ENCODE data around the gene TLR6. TPM values are rescaled to one million over a fixed set of nuclear protein-coding genes. Genes with fewer than 3 reads are reported as not detected.

Gene TLR6
- polyA plus RNA-seq, 1 of the 3 experiments (the other 2 are of a cell fraction): 0.10 TPM

GRCh38 chr4:38823766-38824165 is 32.9 kb downstream of the TLR6 start:
- Histone ChIP-seq H3K9me3 (no peaks in the 10 kb centered on the region), H3K36me3 (replicated peaks in 1 of 2; ENCODE audit: control insufficient read depth in 1 of 2, insufficient read depth in 2 of 2, low read length in 1 of 2) (no peaks in the 10 kb centered on the region), H3K79me2 (ENCODE audit: insufficient read depth) (no peaks in the 10 kb centered on the region), H3K9me2 (no peaks in the 10 kb centered on the region), H3K27me3 (ENCODE audit: insufficient read depth) (no peaks in the 10 kb centered on the region), H2AFZ (ENCODE audit: low read depth) (no peak overlapping the region), H3K4me2 (no peak overlapping the region), H3F3A (replicated peaks; ENCODE audit: insufficient read depth) (no peaks in the 10 kb centered on the region), H4K20me1 (ENCODE audit: insufficient read depth) (no peaks in the 10 kb centered on the region), H3K4me1 (ENCODE audit: control insufficient read depth in 1 of 2, insufficient read depth in 2 of 2, low read depth in 1 of 2, low read length in 1 of 2) (no peaks in the 10 kb centered on the region), H3K9ac (no peak overlapping the region), H3K27ac (ENCODE audit: low read depth in 2 of 2, low read length in 1 of 2) (no peak overlapping the region), H3K4me3 (ENCODE audit: low read depth in 2 of 2, low read length in 1 of 2) (no peak overlapping the region)
- CTCF ChIA-PET: no interaction called here
- no peak for DNase-seq
- POLR2A ChIA-PET: no interaction called here
- WGBS (ENCODE audit: low lambda C conversion rate): 77% methylated on average over 17 of the region's 27 CpGs
- TF ChIP-seq MAX (IDR thresholded peaks at IDR 0.05; ENCODE audit: low read depth) (no peak), FOXJ3 (CRISPR knock-in tag; IDR thresholded peaks at IDR 0.05) (no peak), EP300 (IDR thresholded peaks at IDR 0.05; ENCODE audit: borderline replicate concordance in 1 of 2, low read depth in 1 of 2, low read length in 1 of 2) (no peak), RFX5 (IDR thresholded peaks at IDR 0.05; ENCODE audit: low read length) (no peak), ELF1 (IDR thresholded peaks at IDR 0.05) (no peak), JUND (IDR thresholded peaks at IDR 0.05) (no peak)
- TF ChIP-seq, protein P1, sequence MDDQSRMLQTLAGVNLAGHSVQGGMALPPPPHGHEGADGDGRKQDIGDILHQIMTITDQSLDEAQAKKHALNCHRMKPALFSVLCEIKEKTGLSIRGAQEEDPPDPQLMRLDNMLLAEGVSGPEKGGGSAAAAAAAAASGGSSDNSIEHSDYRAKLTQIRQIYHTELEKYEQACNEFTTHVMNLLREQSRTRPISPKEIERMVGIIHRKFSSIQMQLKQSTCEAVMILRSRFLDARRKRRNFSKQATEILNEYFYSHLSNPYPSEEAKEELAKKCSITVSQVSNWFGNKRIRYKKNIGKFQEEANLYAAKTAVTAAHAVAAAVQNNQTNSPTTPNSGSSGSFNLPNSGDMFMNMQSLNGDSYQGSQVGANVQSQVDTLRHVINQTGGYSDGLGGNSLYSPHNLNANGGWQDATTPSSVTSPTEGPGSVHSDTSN (IDR thresholded peaks at IDR 0.05): no peak

- Histone ChIP-seq H3K4me3 (ENCODE audit: low read depth in 2 of 2, low read length in 1 of 2) (no peak overlapping the region), H3K4me1 (ENCODE audit: control insufficient read depth in 1 of 2, insufficient read depth in 2 of 2, low read depth in 1 of 2, low read length in 1 of 2) (no peaks in the 10 kb centered on the region), H3K27me3 (ENCODE audit: insufficient read depth) (no peaks in the 10 kb centered on the region), H3K9me3 (no peaks in the 10 kb centered on the region), H3K79me2 (ENCODE audit: insufficient read depth) (no peaks in the 10 kb centered on the region), H3K36me3 (replicated peaks in 1 of 2; ENCODE audit: control insufficient read depth in 1 of 2, insufficient read depth in 2 of 2, low read length in 1 of 2) (no peaks in the 10 kb centered on the region), H3K4me2 (no peak overlapping the region), H3K27ac (ENCODE audit: low read depth in 2 of 2, low read length in 1 of 2) (no peak overlapping the region), H2AFZ (ENCODE audit: low read depth) (no peak overlapping the region), H3K9ac (no peak overlapping the region), H3F3A (replicated peaks; ENCODE audit: insufficient read depth) (no peaks in the 10 kb centered on the region), H4K20me1 (ENCODE audit: insufficient read depth) (no peaks in the 10 kb centered on the region), H3K9me2 (no peaks in the 10 kb centered on the region)
- 73% methylated on average over 5 of the region's 5 CpGs for WGBS (ENCODE audit: low lambda C conversion rate)
- TF ChIP-seq MAX (IDR thresholded peaks at IDR 0.05; ENCODE audit: low read depth) (no peak), RAD21 (IDR thresholded peaks at IDR 0.05; ENCODE audit: low read length) (no peak), FOXJ3 (CRISPR knock-in tag; IDR thresholded peaks at IDR 0.05) (no peak), GABPA (IDR thresholded peaks at IDR 0.05; ENCODE audit: low read depth) (no peak), TCF12 (IDR thresholded peaks at IDR 0.05) (no peak), TEAD4 (IDR thresholded peaks at IDR 0.05; ENCODE audit: borderline replicate concordance, insufficient read depth) (no peak), MEF2A (IDR thresholded peaks at IDR 0.05; ENCODE audit: borderline replicate concordance, low read depth) (no peak), CTCF (IDR thresholded peaks at IDR 0.05) (no peak), POLR2AphosphoS5 (IDR thresholded peaks at IDR 0.05; ENCODE audit: low read depth, low read length) (no peak), SIN3A (IDR thresholded peaks at IDR 0.05; ENCODE audit: borderline replicate concordance, low read depth, low read length) (no peak), SMC3 (IDR thresholded peaks at IDR 0.05; ENCODE audit: low read depth, low read length) (no peak)
- TF ChIP-seq, protein P2, sequence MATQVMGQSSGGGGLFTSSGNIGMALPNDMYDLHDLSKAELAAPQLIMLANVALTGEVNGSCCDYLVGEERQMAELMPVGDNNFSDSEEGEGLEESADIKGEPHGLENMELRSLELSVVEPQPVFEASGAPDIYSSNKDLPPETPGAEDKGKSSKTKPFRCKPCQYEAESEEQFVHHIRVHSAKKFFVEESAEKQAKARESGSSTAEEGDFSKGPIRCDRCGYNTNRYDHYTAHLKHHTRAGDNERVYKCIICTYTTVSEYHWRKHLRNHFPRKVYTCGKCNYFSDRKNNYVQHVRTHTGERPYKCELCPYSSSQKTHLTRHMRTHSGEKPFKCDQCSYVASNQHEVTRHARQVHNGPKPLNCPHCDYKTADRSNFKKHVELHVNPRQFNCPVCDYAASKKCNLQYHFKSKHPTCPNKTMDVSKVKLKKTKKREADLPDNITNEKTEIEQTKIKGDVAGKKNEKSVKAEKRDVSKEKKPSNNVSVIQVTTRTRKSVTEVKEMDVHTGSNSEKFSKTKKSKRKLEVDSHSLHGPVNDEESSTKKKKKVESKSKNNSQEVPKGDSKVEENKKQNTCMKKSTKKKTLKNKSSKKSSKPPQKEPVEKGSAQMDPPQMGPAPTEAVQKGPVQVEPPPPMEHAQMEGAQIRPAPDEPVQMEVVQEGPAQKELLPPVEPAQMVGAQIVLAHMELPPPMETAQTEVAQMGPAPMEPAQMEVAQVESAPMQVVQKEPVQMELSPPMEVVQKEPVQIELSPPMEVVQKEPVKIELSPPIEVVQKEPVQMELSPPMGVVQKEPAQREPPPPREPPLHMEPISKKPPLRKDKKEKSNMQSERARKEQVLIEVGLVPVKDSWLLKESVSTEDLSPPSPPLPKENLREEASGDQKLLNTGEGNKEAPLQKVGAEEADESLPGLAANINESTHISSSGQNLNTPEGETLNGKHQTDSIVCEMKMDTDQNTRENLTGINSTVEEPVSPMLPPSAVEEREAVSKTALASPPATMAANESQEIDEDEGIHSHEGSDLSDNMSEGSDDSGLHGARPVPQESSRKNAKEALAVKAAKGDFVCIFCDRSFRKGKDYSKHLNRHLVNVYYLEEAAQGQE (IDR thresholded peaks at IDR 0.05; ENCODE audit: low read depth, low read length): no peak
- TF ChIP-seq, protein P3, sequence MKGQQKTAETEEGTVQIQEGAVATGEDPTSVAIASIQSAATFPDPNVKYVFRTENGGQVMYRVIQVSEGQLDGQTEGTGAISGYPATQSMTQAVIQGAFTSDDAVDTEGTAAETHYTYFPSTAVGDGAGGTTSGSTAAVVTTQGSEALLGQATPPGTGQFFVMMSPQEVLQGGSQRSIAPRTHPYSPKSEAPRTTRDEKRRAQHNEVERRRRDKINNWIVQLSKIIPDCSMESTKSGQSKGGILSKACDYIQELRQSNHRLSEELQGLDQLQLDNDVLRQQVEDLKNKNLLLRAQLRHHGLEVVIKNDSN (IDR thresholded peaks at IDR 0.05; ENCODE audit: borderline replicate concordance, low read depth): no peak
- ChIA-PET POLR2A (no interaction called here), CTCF (interaction anchor here (0.8 to 1.5 kb wide), 4 partner anchors 9 to 40 kb away, joined by 3 to 4 read pairs (median 3); partner anchors contain the start of gene TLR10)
- DNase-seq: no peak
Measured at GRCh38 chr4:38822748-38823303, 33.8 kb downstream of the TLR6 start.

All from SK-N-SH (cell line).